K562 treated with DMSO at 1 percent for 12 hours (cell line): ENCODE measurements around the gene MAGEF1. TPM values are rescaled to one million over a fixed set of nuclear protein-coding genes. Genes with fewer than 3 reads are reported as not detected.

Experiments used
- total RNA-seq: library from RNA; unstranded; fragments of 300-600 nt; gene quantifications from 2 replicates; pipeline ENCODE4 v1.2.3, GENCODE V29; 2022; ENCODE audit not compliant: insufficient read depth

MAGEF1 gene
- 34.5 and 44.0 TPM in 2 replicates for total RNA-seq

DNA sequence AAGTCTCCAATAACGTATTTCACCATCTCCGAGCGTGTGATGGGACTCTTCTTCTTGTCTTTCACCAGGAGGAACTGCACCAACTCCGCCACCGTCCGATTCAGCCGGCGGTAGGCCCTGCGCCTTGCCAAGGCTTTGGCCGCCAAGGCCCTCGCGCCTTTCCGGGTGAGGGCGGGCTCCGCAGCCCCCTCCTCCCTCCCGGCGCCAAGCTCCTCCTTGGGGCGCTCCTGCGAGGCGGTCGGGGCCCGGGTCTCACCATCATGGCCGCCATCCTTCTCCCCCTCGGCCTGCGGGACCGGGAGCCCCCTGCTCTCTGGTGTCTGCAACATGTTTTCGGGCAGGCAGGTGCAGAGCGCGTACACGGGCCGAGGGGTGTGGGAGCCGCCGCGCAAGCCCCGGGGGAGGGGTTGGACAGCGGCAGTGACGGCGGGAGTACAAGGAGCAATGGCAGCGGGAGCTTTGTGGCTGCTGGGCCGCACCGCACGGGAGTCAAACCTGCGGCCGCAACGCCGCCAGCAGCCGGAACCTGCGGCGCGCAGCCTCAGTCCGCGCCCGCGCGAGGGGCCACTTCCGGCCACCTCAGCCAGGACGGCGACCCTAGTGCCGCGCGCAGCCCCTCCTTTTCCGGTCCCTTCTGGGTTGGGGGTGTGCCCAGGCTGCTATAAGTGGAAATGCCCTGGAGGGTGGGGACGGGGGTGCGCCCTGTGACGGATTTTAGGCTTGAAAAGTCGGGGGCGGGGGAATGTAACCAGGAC is at the start of gene MAGEF1:
Gene MAGEF1 (minus strand): TSS at position 572 of the 755 bp plus-strand sequence. CDS start 243 bp downstream, at position 329.

Other genes with a start within 250 kb of the MAGEF1 start
- not detected in 2 replicates for gene EPHB3, start 150.3 kb downstream of the MAGEF1 start, total RNA-seq
- gene VPS8, start 100.1 kb upstream of the MAGEF1 start, total RNA-seq = 7.7 and 21.6 TPM in 2 replicates